Type B pancreatic cell (in vitro differentiated cells): ENCODE data around the gene PARK7. TPM values are rescaled to one million over a fixed set of nuclear protein-coding genes. Genes with fewer than 3 reads are reported as not detected.

ENCODE experiments used
- DNase-seq: peaks from one replicate; pipeline ENCODE4 v3.0.0; 2021; ENCODE audit warnings: mixed read lengths; ENCODE audit not compliant: unreplicated experiment; ENCODE audit errors: extremely low spot score
- H3K27ac Mint-ChIP-seq: 2 replicates; pipeline ENCODE4 v1.8.0; 2021; ENCODE audit warnings: mild to moderate bottlenecking, mixed read lengths
- H3K27me3 Mint-ChIP-seq: 2 replicates; pipeline ENCODE4 v1.8.0; 2021; ENCODE audit warnings: mixed read lengths
- H3K36me3 Mint-ChIP-seq: 2 replicates; pipeline ENCODE4 v1.8.0; 2021; ENCODE audit warnings: mixed read lengths
- H3K4me1 Mint-ChIP-seq: one replicate; pipeline ENCODE4 v1.8.0; 2021; ENCODE audit warnings: mixed read lengths; ENCODE audit not compliant: unreplicated experiment
- H3K4me3 Mint-ChIP-seq: 2 replicates; pipeline ENCODE4 v1.8.0; 2021; ENCODE audit warnings: mild to moderate bottlenecking, mixed read lengths
- H3K9me3 Mint-ChIP-seq: 2 replicates; pipeline ENCODE4 v1.8.0; 2021; ENCODE audit warnings: mixed read lengths
- total RNA-seq: library from RNA; stranded (reverse); gene quantifications from 2 replicates; pipeline ENCODE4 v1.2.1, GENCODE V29; 2021; ENCODE audit warnings: low replicate concordance
- TF ChIP-seq, protein P1 (sequence below): fragments of 200-600 bp; sonication (generic); conservative IDR thresholded peaks from 2 replicates; pipeline ENCODE4 v1.5.0; 2021; ENCODE audit warnings: antibody characterized with exemption, mild to moderate bottlenecking

PARK7 gene
- total RNA-seq, 1 donor from 2014 or later, result 279 TPM

GRCh38 chr1:7970246-7970645 lies 8.7 kb downstream of the PARK7 start:
- Mint-ChIP-seq H3K9me3 (no peaks in the 10 kb centered on the region), H3K4me3 (no peak overlapping the region), H3K27me3 (no peaks in the 10 kb centered on the region), H3K36me3 (peaks cover 37% of the 10 kb centered on the region), H3K27ac (no peak overlapping the region), H3K4me1 (peaks cover 9% of the 10 kb centered on the region)
- no peak for DNase-seq
- TF ChIP-seq, protein P1, sequence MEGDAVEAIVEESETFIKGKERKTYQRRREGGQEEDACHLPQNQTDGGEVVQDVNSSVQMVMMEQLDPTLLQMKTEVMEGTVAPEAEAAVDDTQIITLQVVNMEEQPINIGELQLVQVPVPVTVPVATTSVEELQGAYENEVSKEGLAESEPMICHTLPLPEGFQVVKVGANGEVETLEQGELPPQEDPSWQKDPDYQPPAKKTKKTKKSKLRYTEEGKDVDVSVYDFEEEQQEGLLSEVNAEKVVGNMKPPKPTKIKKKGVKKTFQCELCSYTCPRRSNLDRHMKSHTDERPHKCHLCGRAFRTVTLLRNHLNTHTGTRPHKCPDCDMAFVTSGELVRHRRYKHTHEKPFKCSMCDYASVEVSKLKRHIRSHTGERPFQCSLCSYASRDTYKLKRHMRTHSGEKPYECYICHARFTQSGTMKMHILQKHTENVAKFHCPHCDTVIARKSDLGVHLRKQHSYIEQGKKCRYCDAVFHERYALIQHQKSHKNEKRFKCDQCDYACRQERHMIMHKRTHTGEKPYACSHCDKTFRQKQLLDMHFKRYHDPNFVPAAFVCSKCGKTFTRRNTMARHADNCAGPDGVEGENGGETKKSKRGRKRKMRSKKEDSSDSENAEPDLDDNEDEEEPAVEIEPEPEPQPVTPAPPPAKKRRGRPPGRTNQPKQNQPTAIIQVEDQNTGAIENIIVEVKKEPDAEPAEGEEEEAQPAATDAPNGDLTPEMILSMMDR, result no peak

DNA sequence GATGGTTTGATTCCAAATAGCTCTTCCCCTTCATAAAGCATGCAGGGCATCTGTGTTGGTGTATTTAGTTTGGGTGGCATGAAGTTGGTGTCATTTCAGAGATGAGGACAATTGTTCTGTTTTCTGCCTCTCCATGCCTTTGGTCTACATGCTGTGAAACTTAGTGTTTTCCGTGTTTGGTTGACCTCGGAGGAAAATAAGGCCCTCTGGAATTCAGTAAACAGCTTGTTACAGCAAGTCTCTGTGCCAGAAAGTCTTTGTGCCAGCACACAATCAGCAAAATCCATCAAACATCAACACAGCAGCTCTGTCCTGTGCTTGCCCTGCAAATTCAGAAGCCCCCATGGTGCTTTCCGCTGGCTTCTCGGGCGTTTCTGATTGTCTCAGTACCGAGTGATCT lies 9.5 kb downstream of the PARK7 start:
- Mint-ChIP-seq H3K36me3 (peaks cover 37% of the 10 kb centered on the region), H3K4me3 (no peak overlapping the region), H3K27me3 (no peaks in the 10 kb centered on the region), H3K27ac (no peak overlapping the region), H3K4me1 (peaks cover 12% of the 10 kb centered on the region), H3K9me3 (no peaks in the 10 kb centered on the region)
- TF ChIP-seq, protein P1, result no peak
- DNase-seq, result no peak

DNA sequence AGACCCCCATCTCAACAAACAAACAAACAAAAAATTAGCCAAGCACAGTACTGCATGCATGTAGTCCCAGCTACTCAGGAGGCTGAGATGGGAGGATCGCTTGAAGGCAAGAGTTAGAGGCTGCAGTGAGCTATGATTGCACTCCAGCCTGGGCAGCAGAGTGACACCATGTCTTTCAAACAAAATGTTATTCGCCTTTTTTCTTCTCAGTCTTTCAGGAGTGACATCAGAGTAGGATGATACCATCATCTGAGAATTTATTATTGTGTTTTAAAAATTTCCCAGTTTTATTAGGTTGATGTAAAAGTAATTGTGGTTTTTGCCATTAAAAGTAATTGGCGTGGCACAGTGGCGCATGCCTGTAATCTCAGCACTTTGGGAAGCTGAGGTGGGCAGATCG lies 10.8 kb downstream of the PARK7 start:
- TF ChIP-seq, protein P1, result no peak
- Mint-ChIP-seq H3K4me3 (no peak overlapping the region), H3K4me1 (peaks cover 6% of the 10 kb centered on the region), H3K9me3 (no peaks in the 10 kb centered on the region), H3K27me3 (no peaks in the 10 kb centered on the region), H3K27ac (no peak overlapping the region), H3K36me3 (peaks cover 28% of the 10 kb centered on the region)
- DNase-seq, result no peak

GRCh38 chr1:7973086-7973485 lies 11.6 kb downstream of the PARK7 start:
- Mint-ChIP-seq H3K9me3 (no peaks in the 10 kb centered on the region), H3K27ac (no peak overlapping the region), H3K4me3 (no peak overlapping the region), H3K36me3 (peaks cover 28% of the 10 kb centered on the region), H3K27me3 (no peaks in the 10 kb centered on the region), H3K4me1 (peaks cover 6% of the 10 kb centered on the region)
- TF ChIP-seq, protein P1, result no peak
- DNase-seq, result no peak

GRCh38 chr1:7975212-7975865 lies 13.8 kb downstream of the PARK7 start:
- Mint-ChIP-seq H3K4me3 (no peak overlapping the region), H3K36me3 (peaks cover 26% of the 10 kb centered on the region), H3K27me3 (no peaks in the 10 kb centered on the region), H3K4me1 (peaks cover 6% of the 10 kb centered on the region), H3K27ac (no peak overlapping the region), H3K9me3 (no peaks in the 10 kb centered on the region)
- TF ChIP-seq, protein P1, result peak; percentile 90
- peak; percentile 78 for DNase-seq
